Neural cell (in vitro differentiated cells): ENCODE results near the gene EYA2. TPM values are rescaled to one million over a fixed set of nuclear protein-coding genes. Genes with fewer than 3 reads are reported as not detected.

Experiments
- H2AFZ ChIP-seq: fragments of 200-600, 300-800 bp; sonication (generic), shearing (Covaris generic); 2 replicates; pipeline ENCODE4 v1.6.0; 2014; ENCODE audit warnings: low read depth, mild to moderate bottlenecking, antibody characterized with exemption, low read length, moderate library complexity
- H3F3A ChIP-seq: fragments of 200-600 bp; shearing (Covaris generic); 2 replicates; pipeline ENCODE4 v1.6.1; 2016; ENCODE audit warnings: mild to moderate bottlenecking, moderate library complexity, mixed read lengths, antibody characterized with exemption, low read length; ENCODE audit not compliant: insufficient read depth, poor library complexity, severe bottlenecking
- H3K27ac ChIP-seq: fragments of 200-600, 300-800 bp; sonication (generic), shearing (Covaris generic); 2 replicates; pipeline ENCODE4 v1.5.1; 2014; ENCODE audit warnings: mild to moderate bottlenecking, low read length, moderate library complexity
- H3K27me3 ChIP-seq: fragments of 300-800, 200-600 bp; sonication (generic), shearing (Covaris generic); 2 replicates; pipeline ENCODE4 v1.6.0; 2014; ENCODE audit warnings: mild to moderate bottlenecking, low read depth, low read length, moderate library complexity; ENCODE audit not compliant: insufficient read depth
- H3K36me3 ChIP-seq: fragments of 300-800, 200-600 bp; sonication (generic), shearing (Covaris generic); 2 replicates; pipeline ENCODE4 v1.5.1; 2014; ENCODE audit warnings: mild to moderate bottlenecking, antibody characterized with exemption, low read length, moderate library complexity; ENCODE audit not compliant: insufficient read depth
- H3K4me2 ChIP-seq: fragments of 300-800, 200-600 bp; sonication (generic), shearing (Covaris generic); 2 replicates; pipeline ENCODE4 v1.6.0; 2014; ENCODE audit warnings: mild to moderate bottlenecking, low read length
- H3K4me3 ChIP-seq: fragments of 300-800, 200-600 bp; sonication (generic), shearing (Covaris generic); 2 replicates; pipeline ENCODE4 v1.5.1; 2014; ENCODE audit warnings: mild to moderate bottlenecking, low read length, moderate library complexity
- H3K79me2 ChIP-seq: fragments of 200-600 bp; shearing (Covaris generic); replicated peaks from 2 replicates; pipeline ENCODE4 v1.6.0; 2014; ENCODE audit warnings: mild to moderate bottlenecking, low read length, moderate library complexity; ENCODE audit not compliant: insufficient read depth
- H3K9ac ChIP-seq: fragments of 300-800, 200-600 bp; sonication (generic), shearing (Covaris generic); 2 replicates; pipeline ENCODE4 v1.6.1; 2016; ENCODE audit warnings: mild to moderate bottlenecking, low read length, mixed read lengths
- H3K9me2 ChIP-seq: fragments of 200-600 bp; shearing (Covaris generic); 2 replicates; pipeline ENCODE4 v1.6.1; 2016; ENCODE audit warnings: mild to moderate bottlenecking, low read length, mixed read lengths; ENCODE audit not compliant: insufficient read depth
- H3K9me3 ChIP-seq: fragments of 200-600, 300-800 bp; sonication (generic), shearing (Covaris generic); 2 replicates; pipeline ENCODE4 v1.6.1; 2016; ENCODE audit warnings: mild to moderate bottlenecking, mixed run types, low read length, moderate library complexity, mixed read lengths
- H4K20me1 ChIP-seq: fragments of 200-600 bp; shearing (Covaris generic); 2 replicates; pipeline ENCODE4 v1.6.1; 2016; ENCODE audit warnings: mild to moderate bottlenecking, mixed run types; ENCODE audit not compliant: insufficient read depth
- CTCF ChIP-seq: fragments of 450-650 bp; IDR thresholded peaks from 2 replicates; pipeline ENCODE4 v1.5.1; 2014; ENCODE audit warnings: antibody characterized with exemption, mild to moderate bottlenecking, moderate library complexity; ENCODE audit not compliant: poor library complexity, severe bottlenecking
- EP300 ChIP-seq: fragments of 450-650 bp; conservative IDR thresholded peaks from 2 replicates; pipeline ENCODE4 v1.6.1; 2014; ENCODE audit warnings: antibody characterized with exemption, mild to moderate bottlenecking, moderate library complexity; ENCODE audit not compliant: poor library complexity, severe bottlenecking
- EZH2 ChIP-seq: fragments of 200-600, 300-800 bp; shearing (Covaris generic), sonication (generic); IDR thresholded peaks from 2 replicates; pipeline ENCODE4 v1.6.1; 2014; ENCODE audit warnings: antibody characterized with exemption, low read length, borderline replicate concordance, mild to moderate bottlenecking; ENCODE audit not compliant: insufficient read depth, poor library complexity, severe bottlenecking
- POLR2AphosphoS5 ChIP-seq: IDR thresholded peaks from 2 replicates; pipeline ENCODE4 v1.6.1; 2012
- RAD21 ChIP-seq: fragments of 450-650 bp; conservative IDR thresholded peaks from 2 replicates; pipeline ENCODE4 v1.6.1; 2014; ENCODE audit warnings: antibody characterized with exemption, mild to moderate bottlenecking, moderate library complexity
- REST ChIP-seq: IDR thresholded peaks from 2 replicates; pipeline ENCODE4 v1.6.1; 2012; ENCODE audit warnings: borderline replicate concordance
- TAF1 ChIP-seq: IDR thresholded peaks from 2 replicates; pipeline ENCODE4 v1.6.1; 2012; ENCODE audit warnings: low read depth
- polyA plus RNA-seq: library from polyadenylated mRNA; depleted of rRNA; stranded (reverse); fragments of >200 nt; gene quantifications from 2 replicates; pipeline ENCODE4 v1.2.3, GENCODE V29; 2014

The EYA2 gene
- polyA plus RNA-seq, 1 donor from 2014 or later, result 0.88 TPM

- TF ChIP-seq EZH2, result no peak
- no peak for TF ChIP-seq TAF1
- no peak for TF ChIP-seq REST
- TF ChIP-seq POLR2AphosphoS5, result no peak
- no peak for TF ChIP-seq RAD21
Measured at GRCh38 chr20:46974669-46975434, 80.2 kb downstream of the EYA2 start.

GRCh38 chr20:46975976-46976375 is 81.3 kb downstream of the EYA2 start:
- Histone ChIP-seq H4K20me1 (no peaks in the 10 kb centered on the region), H3K27ac (no peak overlapping the region), H3F3A (no peaks in the 10 kb centered on the region), H3K36me3 (no peaks in the 10 kb centered on the region), H2AFZ (no peak overlapping the region), H3K9me2 (no peaks in the 10 kb centered on the region), H3K79me2 (no peaks in the 10 kb centered on the region), H3K4me2 (no peak overlapping the region), H3K27me3 (no peaks in the 10 kb centered on the region), H3K9ac (no peak overlapping the region), H3K9me3 (no peaks in the 10 kb centered on the region), H3K4me3 (no peak overlapping the region)
- no peak for TF ChIP-seq RAD21
- no peak for TF ChIP-seq TAF1
- TF ChIP-seq EP300, result no peak
- TF ChIP-seq CTCF, result no peak
- TF ChIP-seq POLR2AphosphoS5, result no peak
- no peak for TF ChIP-seq EZH2
- no peak for TF ChIP-seq REST

More at GRCh38 chr20:46974669-46975434, 80.2 kb downstream of the EYA2 start:
- Histone ChIP-seq H4K20me1 (no peaks in the 10 kb centered on the region), H3K9me2 (no peaks in the 10 kb centered on the region), H3K4me2 (no peak overlapping the region), H3F3A (no peaks in the 10 kb centered on the region), H3K79me2 (no peaks in the 10 kb centered on the region), H3K27me3 (no peaks in the 10 kb centered on the region), H3K27ac (no peak overlapping the region), H2AFZ (no peak overlapping the region), H3K9ac (no peak overlapping the region), H3K36me3 (no peaks in the 10 kb centered on the region), H3K4me3 (no peak overlapping the region), H3K9me3 (no peaks in the 10 kb centered on the region)
